ENCODE results near the gene CDHR2.

Gene CDHR2

DNA sequence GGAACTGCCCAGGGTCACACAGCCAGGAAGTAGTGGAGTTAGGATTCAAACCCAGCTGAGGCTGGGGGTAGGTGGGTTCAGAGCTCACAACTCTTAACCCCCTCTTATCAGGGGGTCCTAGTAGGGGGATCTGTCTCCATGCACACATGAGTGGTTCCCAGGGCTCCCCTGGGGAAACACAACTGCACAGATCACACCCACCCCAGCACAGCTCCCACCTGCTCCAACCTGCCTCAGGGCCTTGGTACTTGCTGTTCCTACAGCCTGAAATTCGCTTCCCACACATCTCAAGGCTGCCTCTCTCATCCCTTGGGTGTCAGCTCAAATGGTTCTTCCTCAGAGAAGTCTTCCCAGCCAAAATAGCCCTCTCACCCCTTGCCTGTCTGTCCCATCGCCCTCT, 76.4 kb downstream of the CDHR2 start:
- no peak for DNase-seq

DNA sequence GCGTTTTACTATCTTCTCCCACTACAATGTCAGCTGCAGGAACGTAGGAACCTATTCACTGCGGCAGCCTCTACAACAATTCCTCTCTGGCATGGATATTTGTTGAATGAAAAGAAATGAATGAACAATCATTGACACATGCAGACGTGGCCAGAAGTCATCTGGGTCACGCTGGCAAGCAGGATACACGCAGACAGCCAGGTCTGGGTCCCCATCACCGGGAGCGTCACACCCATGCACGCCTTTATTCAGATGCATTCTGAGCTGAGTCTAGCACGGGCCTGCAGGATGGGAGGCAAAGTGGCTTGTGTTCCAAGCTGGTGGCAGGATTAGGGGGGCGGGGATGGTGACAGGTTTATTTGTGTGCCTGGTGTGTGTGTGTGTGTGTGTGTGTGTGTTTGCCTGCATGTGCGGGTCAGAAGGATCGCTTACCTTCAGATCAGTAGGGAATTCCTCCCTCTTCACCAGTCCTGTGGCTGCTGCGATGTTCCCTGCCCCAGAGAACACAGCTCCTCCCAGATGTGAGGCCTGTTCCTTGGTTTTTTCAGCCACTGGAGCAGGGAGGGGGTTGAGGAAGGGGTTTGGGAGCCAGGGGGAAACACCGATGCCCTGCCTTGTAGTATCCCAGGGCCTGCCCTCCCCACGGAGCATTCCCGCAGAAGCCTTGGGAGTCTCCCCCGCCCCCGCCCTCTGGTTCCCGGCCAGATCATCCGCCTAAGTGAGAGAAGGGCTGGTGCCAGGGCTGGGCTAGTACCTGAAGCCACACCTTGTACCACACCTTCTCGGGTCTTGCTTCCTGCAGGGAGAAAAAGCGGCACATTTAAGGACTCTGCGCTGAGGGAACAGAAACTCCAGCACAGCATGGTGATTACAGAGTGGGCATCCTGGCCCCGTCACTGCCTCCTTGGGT, 77.1 kb downstream of the CDHR2 start:
- DNase-seq, result no peak

DNA sequence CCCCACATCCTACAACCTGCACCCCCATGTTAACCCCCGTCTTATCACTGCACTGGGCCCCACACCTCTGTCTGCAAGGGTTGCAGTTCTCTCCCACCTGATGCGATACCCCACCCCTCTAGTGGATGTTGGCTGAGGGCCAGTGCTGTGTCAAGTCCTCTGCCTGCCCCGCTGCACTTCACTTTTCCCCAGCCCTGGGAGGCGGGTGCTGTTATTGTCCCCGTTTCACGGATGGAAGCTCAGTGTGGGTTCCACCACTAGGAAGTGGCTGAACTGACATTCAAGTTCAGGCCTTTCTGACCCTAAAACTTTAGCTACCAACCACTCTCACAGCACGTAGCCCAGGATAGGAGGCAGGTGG, 77.7 kb downstream of the CDHR2 start:
- no peak for DNase-seq

DNA sequence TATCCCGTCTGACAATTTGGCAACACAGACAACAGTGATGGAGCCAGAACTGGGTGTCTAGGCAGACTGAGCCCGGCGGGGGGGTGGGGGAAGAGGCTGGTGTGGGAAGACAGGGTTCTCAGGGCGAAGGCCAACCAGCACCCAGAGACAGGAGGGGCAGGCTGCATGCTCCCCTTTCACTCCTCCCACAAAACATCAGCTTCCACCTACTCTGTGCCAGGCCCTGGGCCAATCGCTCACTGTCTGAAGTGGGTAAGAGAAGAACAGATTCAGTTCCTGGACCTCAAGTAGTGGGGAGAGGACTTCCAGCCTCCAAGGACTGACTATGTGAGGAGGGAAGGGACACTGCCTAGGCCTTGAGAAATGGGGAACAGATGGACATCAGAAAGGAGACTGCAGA, 78.4 kb downstream of the CDHR2 start:
- DNase-seq, result no peak

DNA sequence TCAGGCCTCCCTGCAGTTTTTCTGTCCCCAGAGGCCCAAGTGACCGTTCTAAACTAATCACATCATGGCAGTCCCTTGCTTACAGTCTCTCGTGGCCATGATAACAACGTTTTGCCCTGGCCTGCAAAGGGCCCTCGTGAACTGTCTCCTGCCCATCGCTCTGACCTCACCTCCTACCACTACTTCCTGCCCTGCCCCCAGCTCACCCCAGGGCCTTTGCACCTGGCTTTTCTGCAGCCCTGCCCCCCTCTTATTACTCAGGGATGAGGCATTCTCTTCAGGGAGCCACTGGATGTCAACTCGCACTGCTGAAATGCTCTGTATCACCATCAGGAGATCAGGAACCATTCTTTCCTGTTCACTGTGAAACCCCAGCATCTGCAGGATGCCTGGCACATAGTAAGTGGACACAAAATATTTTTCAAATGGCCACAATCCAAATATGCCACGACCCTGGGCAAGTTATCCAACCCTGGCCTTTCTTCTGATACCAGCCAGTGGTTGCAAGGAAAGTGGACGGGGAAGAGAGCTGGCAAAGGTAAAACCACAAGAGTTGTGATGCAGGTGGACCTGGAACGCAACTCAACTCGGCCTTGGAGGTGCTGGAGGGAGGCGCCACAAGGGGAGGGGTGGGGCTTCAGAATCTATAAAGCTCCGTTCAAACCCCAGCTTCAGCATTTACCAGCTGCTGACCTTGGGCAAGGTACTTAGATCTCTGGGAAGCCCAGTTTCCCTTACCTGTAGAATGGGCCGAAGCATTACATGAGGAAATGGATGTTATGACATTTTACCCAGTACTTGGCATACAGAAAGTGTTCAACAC, 79.5 kb downstream of the CDHR2 start:
- no peak for DNase-seq

DNA sequence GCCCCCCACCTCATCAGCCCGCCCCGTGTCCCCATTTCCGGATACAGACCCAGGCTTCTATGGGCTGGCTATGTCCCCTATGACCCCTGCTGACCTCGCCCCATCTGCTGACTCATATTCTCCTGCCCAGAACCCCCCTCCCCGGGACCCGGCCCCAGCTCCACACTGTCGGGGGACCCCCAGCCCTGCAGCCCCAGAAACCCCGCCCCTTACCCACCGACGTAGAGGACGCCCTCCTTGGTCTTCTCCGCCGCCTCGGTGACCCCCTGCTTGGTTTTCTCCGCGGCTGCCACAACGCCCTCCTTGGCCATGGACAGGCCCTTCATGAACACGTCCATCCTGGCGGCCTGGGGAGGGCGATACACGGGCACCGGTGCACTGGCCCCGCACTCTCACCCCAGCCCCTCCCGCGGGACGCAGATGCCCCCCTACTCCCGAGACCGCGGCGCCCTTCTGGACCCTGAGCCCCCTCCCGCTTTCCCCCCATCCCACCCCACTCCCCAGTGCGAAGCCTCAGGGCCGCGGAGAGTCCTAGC, 80.2 kb downstream of the CDHR2 start:
- no peak for DNase-seq

DNA sequence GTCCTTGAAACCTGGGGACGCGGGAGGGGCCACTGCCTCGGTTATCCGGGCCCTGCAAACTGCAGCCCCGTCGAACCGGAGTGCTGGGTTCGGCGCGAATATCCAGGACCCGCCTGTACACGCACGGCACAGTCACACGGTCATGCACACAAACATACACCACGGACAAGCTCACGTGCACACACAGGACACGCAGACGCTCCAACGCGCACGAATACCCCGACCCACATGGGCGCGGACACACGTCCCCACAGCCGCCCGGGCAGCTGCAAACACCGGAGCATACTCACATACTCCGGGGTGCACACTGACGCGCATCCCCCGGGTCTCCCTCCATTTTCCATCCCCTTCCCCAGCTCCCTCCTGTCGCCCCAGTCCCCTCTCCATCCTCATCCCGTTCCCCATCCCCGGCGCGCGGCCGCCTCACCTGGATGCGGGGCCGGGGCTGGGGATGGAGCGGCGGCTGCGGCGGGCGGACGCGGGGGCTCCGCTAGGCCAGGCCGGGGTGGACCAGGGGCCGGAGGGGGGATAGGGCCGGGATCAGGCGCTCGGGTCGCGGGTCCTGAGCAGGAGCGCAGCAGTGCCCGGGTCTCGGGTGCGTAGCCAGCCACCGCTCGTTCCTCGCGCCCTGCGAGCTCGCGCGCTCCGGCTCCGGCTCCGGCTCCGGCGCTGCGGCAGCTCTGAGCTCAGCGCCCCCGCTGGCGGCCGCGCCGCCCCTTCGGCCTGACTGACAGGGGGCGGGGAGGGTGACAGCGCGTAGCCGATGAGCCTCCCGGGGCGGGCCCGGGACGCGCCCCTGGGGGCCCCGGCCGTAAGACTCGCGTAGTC, 80.9 kb downstream of the CDHR2 start, which contains the start of the genes EIF4E1B and SNCB:
EIF4E1B (plus strand) TSS at position 823 of the 828 bp plus-strand sequence. CDS start 12,113 bp downstream, outside the sequence.
SNCB (minus strand) TSS at position 682 of the 828 bp plus-strand sequence. CDS start 880 bp downstream, outside the sequence.
- peak; percentile 62 for DNase-seq

DNA sequence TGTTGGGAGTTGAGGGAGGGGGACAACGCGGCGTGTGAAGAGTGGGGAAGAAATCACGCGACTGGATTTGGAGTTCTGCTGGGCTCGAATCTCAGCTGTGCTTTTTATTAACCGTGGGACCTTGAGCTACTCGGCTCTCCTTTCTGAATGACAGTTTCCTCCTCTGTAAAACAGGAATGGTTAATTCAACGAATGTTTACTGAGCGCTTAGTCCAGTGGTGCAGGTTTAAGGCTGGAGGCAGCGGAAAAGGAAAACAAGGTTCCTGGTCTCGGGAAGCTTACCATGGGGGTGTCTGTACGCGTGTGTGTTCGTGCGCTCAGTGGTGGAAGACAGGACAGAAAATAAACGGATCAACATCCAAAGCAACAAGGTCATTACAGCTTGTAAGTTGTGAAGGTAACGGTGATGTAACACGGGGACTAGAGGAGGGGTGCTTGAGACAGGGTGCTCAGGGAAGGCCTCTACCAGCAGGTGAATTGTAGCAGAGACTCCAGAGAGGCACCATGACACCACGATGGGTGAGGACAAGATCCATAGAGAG, 81.6 kb downstream of the CDHR2 start:
- no peak for DNase-seq

DNA sequence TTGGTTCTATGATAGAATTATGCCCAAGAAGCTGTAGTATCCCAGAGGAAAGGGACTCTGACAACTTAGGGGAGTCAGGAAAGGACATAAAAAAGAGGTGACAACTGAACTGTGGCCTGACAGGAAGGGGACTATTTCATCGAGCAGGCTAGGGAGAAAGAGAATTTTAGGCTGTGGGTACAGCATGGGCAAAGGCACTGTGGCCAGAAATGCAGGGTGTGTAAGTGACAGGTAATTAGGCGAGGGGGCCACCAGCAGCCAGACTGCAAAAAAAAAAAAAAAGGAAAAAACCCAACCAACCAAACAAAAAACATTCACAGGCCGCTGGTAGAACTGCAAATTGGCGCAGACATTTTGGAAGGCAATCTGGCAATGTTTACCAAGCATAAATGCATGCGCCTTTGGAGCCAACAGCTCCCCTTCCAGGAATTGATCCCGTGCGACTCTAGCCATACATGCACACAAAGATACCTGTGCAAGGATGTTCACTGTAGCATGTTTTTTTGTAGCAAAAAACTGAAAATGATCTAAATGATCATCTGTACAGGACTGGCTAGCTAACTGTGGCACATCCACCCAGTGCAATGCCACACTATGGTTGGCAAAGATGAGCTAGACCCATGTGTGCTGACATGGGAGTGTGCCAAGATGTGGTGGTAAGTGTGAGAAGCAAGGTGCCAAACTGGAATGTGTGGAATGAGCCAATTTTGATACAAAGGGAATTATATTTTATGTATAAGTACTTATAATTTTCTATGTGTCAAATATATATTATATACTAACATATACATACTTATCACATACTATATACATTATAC, 82.5 kb downstream of the CDHR2 start:
- no peak for DNase-seq

DNA sequence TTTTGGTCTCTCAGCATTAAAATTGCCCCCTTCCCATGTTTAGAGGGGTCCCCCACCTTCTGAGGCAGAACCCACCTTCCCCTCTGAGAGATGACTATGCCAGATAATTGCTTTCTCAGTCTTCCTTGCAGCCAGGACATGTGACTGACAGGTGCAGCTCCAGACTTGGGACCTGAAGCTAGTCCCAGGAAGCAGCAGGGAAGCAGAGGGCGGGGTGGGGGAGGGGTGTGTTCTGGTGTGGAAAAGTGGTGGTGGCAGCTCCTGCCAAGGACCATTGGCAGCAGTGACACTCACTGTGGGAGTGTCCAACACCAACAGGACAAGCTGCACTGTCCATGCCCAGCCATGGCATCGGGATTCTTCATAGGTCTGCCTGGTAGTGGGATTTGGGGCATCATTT, 83.6 kb downstream of the CDHR2 start:
- DNase-seq, result no peak

DNA sequence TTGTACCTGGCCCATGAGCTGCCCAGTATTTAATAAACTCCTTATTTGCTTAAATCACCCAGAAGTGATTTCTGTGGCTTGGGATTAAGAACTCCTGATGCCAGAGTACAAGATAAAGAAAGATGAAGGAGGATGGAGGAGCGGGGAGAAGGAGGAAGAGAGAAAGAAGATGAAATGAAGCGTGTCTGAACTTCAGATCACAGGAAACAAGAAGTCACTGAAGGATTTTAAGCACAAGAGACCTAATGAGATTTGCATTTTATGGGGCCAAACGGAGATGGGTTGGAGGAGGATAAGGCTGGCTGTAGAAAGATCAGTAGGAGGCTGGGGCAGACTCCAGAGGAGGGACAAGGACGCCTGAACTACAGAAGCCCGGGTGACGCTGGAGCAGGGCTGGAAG, 84.5 kb downstream of the CDHR2 start:
- DNase-seq, result no peak

DNA sequence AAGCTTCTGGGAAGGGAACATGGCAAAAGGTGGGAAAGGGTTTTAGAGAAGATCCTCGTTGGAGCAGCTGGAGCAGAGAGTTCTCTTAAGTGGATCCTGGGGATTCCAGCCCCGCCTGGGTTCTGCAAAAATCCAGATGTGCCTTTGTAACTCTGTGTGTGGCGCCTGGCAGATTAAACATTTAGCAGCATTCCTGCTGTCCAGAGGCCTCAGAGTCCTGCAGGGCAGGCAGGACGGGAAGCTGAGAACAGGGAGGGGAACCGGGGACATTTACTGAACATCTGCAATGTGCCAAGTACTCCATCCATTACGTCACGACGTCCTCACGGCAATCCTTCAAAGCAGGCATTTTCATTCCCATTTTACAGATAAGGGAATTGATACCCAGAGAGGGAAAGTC, 87.3 kb downstream of the CDHR2 start:
- DNase-seq, result no peak

DNA sequence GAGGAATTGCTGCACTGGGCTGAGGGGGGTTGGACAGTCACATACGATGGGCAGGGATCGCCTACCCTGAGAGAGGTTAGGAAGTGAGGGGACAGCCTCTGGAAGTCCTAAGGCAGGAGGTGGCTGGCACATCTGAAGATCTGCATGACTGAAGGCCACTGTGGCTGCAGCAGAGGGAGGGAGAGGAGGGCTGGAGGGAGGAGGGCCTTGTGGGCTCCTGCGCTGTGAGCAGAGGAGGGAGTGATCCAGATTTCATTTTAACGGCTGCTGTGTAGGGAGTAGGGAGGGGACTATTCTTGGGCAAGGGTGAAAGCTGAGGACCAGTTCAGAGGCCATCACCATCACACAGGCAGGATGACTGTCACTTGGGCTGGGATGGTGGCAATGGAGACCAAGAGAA, 88.4 kb downstream of the CDHR2 start:
- no peak for DNase-seq

DNA sequence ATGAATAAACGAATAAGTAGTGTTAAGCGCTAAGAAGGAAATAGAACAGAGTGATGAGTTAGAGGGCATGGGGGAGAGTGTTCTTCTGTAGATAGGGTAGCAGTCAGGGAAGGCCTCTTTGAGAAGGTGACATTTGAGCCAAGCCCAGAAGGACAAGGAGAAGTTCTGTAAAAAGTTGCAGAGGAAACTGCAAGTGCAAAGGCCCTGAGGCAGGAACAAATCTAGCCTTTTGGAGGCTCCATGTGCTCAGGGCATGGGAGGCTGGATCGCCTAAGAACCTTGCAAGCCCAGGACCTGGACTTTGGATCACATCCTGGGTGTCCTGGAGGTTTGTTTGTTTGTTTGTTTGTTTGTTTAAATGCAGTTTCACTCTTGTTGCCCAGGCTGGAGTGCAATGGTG, 89.3 kb downstream of the CDHR2 start:
- no peak for DNase-seq

DNA sequence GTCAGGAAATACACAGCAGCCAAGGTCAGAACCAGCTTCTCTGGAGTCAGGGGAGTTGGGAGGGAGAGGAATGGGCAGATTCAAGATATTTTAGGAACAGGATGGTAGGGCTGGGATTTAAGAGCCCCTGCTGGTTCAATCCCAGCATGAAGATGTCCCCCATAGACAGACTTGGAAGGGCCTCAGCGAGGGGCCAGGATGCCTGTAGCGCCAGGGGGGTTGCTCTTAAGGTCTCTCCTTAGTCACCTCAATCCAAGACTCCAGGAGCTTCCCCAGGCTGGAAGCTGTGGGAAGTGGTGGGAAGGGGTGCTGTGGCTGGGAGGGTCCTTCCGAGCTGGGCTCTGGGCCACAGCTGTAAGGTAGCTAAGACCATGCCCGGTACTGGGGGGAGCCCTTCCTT, 90.1 kb downstream of the CDHR2 start:
- DNase-seq, result no peak

DNA sequence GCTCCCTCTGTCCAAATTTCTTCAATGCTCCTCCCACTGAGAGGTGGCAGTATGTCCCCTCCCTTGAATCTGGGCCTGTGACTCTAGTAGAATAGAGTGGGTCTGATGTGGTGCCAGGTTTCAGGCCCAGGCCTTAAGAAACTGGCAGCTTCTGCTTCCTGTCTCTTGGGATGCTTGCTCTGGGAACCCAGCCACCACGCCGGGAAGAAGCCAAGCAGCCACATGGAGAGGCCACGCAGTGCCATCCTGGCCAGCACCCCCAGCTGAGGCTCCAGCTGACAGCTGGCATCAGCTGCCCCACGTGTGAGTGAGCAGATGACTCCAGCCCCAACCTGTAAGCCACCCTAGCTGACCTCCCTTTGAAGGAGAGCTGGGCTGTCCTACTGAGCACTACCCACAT, 90.8 kb downstream of the CDHR2 start:
- no peak for DNase-seq

DNA sequence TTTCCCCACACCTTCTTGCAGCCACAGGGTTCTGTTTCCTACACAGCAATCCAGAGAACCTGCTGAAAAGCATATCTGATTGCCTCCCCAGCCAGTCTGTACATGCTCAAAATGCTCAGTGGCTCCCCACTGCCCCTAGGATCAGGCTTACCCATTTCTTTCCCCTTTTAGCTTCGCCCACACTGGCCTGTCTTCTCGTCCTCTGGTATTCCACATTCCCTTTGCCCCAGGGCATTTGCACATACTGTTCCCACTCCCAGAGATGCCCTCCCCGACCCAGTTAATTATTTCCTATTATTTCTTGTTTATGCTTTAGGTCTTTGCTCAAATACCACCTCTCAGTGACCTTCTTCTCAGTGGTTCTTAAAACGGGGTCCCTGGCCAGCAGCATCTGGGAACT, 91.5 kb downstream of the CDHR2 start:
- DNase-seq, result no peak

DNA sequence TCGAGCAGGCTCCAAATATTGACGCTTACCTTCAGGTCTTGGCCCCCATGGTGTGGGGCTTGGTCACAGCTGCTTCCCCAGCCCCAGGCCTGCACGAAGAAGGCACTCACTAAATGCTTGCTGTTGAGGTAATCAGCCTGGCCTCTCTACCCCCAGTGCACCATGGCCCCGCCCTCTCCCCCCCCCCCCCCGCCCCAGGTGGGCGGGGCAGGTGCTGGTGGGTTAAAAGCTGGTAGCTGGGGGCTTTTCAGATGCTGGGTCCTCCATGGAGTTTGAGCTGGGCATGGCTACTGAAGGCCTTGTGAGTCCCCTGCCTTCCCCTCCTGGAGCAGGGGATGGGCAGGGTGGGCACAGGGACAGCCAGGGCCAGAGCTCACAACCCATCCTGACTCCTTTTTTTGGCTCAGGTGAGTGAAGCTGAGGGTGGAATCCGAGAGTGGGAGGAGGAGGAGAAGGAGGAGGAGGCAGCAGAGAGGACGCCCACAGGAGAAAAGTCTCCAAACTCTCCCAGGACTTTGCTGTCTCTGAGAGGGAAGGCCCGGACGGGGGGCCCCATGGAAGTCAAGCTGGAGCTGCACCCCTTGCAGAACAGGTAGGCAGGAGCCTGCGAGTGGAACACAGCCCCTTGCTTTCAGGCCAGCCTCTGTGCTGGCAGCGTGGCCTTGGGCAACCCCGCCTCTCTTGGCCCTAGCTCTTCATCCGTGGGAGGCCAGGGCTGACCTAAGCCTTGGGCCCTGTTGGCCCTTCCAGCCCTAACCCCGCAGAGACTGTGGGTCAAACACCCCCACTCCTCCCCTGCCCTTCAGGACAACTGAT, 93.7 kb downstream of the CDHR2 start:
- DNase-seq, result no peak

DNA sequence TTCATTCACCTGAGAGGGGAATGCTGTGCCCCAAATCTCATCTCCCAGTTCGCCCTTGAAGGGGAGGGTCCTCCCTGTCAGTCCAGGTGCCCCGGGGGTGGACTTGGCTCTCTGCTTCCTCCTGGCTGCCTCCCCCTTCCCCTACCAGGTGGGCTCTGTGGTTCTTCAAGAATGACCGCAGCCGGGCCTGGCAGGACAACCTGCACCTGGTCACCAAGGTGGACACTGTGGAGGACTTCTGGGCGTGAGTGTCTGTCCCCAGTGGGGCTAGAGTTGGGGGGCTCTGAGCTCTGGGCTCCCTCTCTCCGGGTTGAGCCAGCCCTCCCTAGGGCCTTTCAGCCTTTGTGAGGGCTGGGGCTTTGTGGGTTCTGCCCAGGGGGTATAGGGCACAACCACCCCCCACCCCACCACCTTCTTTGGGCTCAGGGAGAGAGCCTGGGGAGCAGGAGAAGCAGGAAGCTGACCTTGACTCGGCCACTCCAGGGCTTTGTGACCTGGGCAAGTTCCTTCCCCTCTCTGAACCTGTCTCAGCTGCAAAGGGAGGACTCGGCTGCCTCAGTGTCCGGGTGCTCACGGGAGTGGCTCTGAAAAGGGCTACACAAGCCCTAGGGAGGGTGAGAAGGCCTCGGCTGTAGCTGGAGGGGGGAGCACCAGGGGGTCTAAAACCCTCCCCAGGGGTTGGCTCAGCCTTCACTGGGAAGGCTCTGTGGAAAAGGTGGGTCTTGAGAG, 94.5 kb downstream of the CDHR2 start:
- DNase-seq, result no peak

DNA sequence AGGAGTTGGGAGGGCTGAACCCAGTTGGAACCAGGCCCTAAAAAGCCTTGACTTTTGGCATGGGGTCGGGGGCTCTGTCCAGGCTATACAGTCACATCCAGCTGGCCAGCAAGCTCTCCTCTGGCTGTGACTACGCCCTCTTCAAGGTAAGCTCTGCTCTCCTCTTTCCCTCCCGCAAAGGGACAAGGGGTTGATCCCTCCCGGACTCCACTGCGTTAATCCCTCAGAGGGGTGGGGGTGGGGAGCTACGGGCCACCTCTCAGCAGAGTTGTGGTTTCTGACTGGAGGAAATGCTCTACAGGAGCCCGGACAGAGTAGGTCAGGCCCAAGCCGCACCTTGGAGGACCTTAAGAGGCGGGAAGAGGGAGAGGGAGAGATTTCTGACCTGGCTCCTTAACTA, 95.2 kb downstream of the CDHR2 start:
- no peak for DNase-seq
